Measurements from ENCODE around the gene FOXB1. TPM values are rescaled to one million over a fixed set of nuclear protein-coding genes. Genes with fewer than 3 reads are reported as not detected.

FOXB1 gene
- polyA plus RNA-seq, 1 experiment = not detected

GRCh38 chr15:59991834-59992233, 12.3 kb upstream of the FOXB1 start:
- H3K9me3 ChIP-seq (ENCODE audit: control insufficient read depth, insufficient read depth, low read length) = peaks cover 13% of the 10 kb centered on the region; the same call in 1 of the 2 replicates
- CTCF ChIA-PET = interaction anchor here (0.7 kb wide), 1 partner anchor 333 kb away, joined by 7 read pairs; no protein-coding TSS in a partner anchor
- H3K27ac ChIP-seq (ENCODE audit: low read depth, low read length) = no peak overlapping the region
- TF ChIP-seq, protein P1, sequence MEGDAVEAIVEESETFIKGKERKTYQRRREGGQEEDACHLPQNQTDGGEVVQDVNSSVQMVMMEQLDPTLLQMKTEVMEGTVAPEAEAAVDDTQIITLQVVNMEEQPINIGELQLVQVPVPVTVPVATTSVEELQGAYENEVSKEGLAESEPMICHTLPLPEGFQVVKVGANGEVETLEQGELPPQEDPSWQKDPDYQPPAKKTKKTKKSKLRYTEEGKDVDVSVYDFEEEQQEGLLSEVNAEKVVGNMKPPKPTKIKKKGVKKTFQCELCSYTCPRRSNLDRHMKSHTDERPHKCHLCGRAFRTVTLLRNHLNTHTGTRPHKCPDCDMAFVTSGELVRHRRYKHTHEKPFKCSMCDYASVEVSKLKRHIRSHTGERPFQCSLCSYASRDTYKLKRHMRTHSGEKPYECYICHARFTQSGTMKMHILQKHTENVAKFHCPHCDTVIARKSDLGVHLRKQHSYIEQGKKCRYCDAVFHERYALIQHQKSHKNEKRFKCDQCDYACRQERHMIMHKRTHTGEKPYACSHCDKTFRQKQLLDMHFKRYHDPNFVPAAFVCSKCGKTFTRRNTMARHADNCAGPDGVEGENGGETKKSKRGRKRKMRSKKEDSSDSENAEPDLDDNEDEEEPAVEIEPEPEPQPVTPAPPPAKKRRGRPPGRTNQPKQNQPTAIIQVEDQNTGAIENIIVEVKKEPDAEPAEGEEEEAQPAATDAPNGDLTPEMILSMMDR (IDR thresholded peaks at IDR 0.05; ENCODE audit: low read depth, low read length) = no peak
- no peak overlapping the region for H3K4me3 ChIP-seq (ENCODE audit: low read depth, low read length)
- H3K27me3 ChIP-seq (ENCODE audit: control insufficient read depth, insufficient read depth, low read length) = peaks cover 47% of the 10 kb centered on the region
- DNase-seq (ENCODE audit: low read depth, low spot score) = no peak
- POLR2A ChIA-PET = no interaction called here

- TF ChIP-seq, protein P1 (IDR thresholded peaks at IDR 0.05; ENCODE audit: low read depth, low read length) = no peak
- ChIA-PET CTCF (no interaction called here), POLR2A (no interaction called here)
- no peak for DNase-seq (ENCODE audit: low read depth, low spot score)
- no peak overlapping the region for H3K27ac ChIP-seq (ENCODE audit: low read depth, low read length)
- peaks cover 13% of the 10 kb centered on the region; the same call in 1 of the 2 replicates for H3K9me3 ChIP-seq (ENCODE audit: control insufficient read depth, insufficient read depth, low read length)
- H3K4me3 ChIP-seq (ENCODE audit: low read depth, low read length) = no peak overlapping the region
- H3K27me3 ChIP-seq (ENCODE audit: control insufficient read depth, insufficient read depth, low read length) = peaks cover 60% of the 10 kb centered on the region
These were observed 10.9 kb upstream of the FOXB1 start for GRCh38 chr15:59993041-59993750.

DNA sequence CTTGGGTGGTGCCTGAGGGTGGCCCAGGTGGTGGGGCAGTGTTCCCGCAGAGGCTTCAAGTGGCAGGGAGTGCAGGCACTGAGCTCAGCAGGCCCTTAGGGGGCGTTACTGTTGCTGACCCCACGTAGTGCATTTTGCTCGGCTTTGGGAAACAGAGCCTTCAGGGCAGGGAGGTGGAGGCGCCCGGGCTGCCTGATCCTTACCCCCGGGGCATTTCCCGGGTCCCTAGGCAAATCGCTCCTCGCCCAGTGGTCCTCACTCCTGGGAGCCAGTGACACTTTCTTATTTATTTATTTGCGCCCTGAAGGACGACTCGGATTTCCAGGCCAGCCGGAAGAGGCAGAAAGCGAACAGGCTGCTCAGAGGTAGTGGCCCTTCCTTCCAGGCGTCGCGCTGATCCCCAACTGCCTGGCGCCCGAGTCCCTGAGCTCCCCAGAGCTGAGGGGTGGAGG, 10.1 kb upstream of the FOXB1 start:
- Histone ChIP-seq H3K9me3 (ENCODE audit: control insufficient read depth, insufficient read depth, low read length) (peaks cover 13% of the 10 kb centered on the region; the same call in 1 of the 2 replicates), H3K27me3 (ENCODE audit: control insufficient read depth, insufficient read depth, low read length) (peaks cover 67% of the 10 kb centered on the region), H3K27ac (ENCODE audit: low read depth, low read length) (no peak overlapping the region), H3K4me3 (ENCODE audit: low read depth, low read length) (no peak overlapping the region)
- CTCF ChIA-PET = no interaction called here
- POLR2A ChIA-PET = no interaction called here
- no peak for DNase-seq (ENCODE audit: low read depth, low spot score)
- TF ChIP-seq, protein P1 (IDR thresholded peaks at IDR 0.05; ENCODE audit: low read depth, low read length) = no peak

- H3K27me3 ChIP-seq (ENCODE audit: control insufficient read depth, insufficient read depth, low read length) = peaks cover 73% of the 10 kb centered on the region
- no peak overlapping the region for H3K4me3 ChIP-seq (ENCODE audit: low read depth, low read length)
- no peak overlapping the region for H3K27ac ChIP-seq (ENCODE audit: low read depth, low read length)
- no peak for DNase-seq (ENCODE audit: low read depth, low spot score)
- peaks cover 13% of the 10 kb centered on the region; the same call in 1 of the 2 replicates for H3K9me3 ChIP-seq (ENCODE audit: control insufficient read depth, insufficient read depth, low read length)
- ChIA-PET CTCF (no interaction called here), POLR2A (interaction anchor here (0.9 kb wide), 1 partner anchor 9 kb away, joined by 3 read pairs; the partner anchor contains the start of gene FOXB1)
- TF ChIP-seq, protein P1 (IDR thresholded peaks at IDR 0.05; ENCODE audit: low read depth, low read length) = no peak
These were observed 9.6 kb upstream of the FOXB1 start for GRCh38 chr15:59994526-59994887.

- CTCF ChIA-PET = no interaction called here
- DNase-seq (ENCODE audit: low read depth, low spot score) = no peak
- POLR2A ChIA-PET = interaction anchor here (0.9 kb wide), 1 partner anchor 9 kb away, joined by 3 read pairs; the partner anchor contains the start of gene FOXB1
- peaks cover 78% of the 10 kb centered on the region for H3K27me3 ChIP-seq (ENCODE audit: control insufficient read depth, insufficient read depth, low read length)
- TF ChIP-seq, protein P1 (IDR thresholded peaks at IDR 0.05; ENCODE audit: low read depth, low read length) = no peak
- no peak overlapping the region for H3K27ac ChIP-seq (ENCODE audit: low read depth, low read length)
- H3K9me3 ChIP-seq (ENCODE audit: control insufficient read depth, insufficient read depth, low read length) = peaks cover 13% of the 10 kb centered on the region; the same call in 1 of the 2 replicates
- H3K4me3 ChIP-seq (ENCODE audit: low read depth, low read length) = no peak overlapping the region
These were observed 9.1 kb upstream of the FOXB1 start for GRCh38 chr15:59994888-59995557.

Data from AG04450 (cell line).